ENCODE data around the gene ARHGEF12. TPM values are rescaled to one million over a fixed set of nuclear protein-coding genes. Genes with fewer than 3 reads are reported as not detected.
A peak's percentile ranks its signal among the peaks of the same experiment; 100 is the strongest.

The ARHGEF12 gene
- total and polyA plus RNA-seq, 2 donors: 12.8 to 13.1 TPM

GRCh38 chr11:120336641-120337354, 585 bp downstream of the ARHGEF12 start:
- no peak for DNase-seq (ENCODE audit: low read depth in 6 of 9, low spot score in 9 of 9)
- Histone ChIP-seq H3K4me1 (ENCODE audit: control insufficient read depth in 2 of 2, insufficient read depth in 2 of 2, low read length in 2 of 2) (peaks cover 4 to 8% of the 10 kb centered on the region in 2 donors), H3K27ac (ENCODE audit: low read depth in 1 of 2, low read length in 1 of 2) (peak overlapping the region; percentile 60 to 76), H3K4me3 (ENCODE audit: low read length in 2 of 2) (peak overlapping the region; percentile 46 to 77), H3K36me3 (ENCODE audit: control insufficient read depth in 2 of 2, insufficient read depth in 2 of 2, low read length in 1 of 2) (no peaks in the 10 kb centered on the region), H3K9me3 (ENCODE audit: control insufficient read depth in 2 of 2, insufficient read depth in 1 of 2, low read length in 1 of 2) (no peaks in the 10 kb centered on the region), H3K27me3 (ENCODE audit: control insufficient read depth in 2 of 2, insufficient read depth in 1 of 2, low read length in 1 of 2) (peaks cover 51 to 76% of the 10 kb centered on the region in 2 donors)
- 1% methylated on average over 56 of the region's 56 CpGs for whole genome bisulfite sequencing

GRCh38 chr11:120337355-120338106, 1.3 kb downstream of the ARHGEF12 start:
- Histone ChIP-seq H3K4me1 (ENCODE audit: control insufficient read depth in 2 of 2, insufficient read depth in 2 of 2, low read length in 2 of 2) (peaks cover 4 to 8% of the 10 kb centered on the region in 2 donors), H3K27ac (ENCODE audit: low read depth in 1 of 2, low read length in 1 of 2) (peak overlapping the region in 1 of 2 donors; percentile 24), H3K36me3 (ENCODE audit: control insufficient read depth in 2 of 2, insufficient read depth in 2 of 2, low read length in 1 of 2) (no peaks in the 10 kb centered on the region), H3K9me3 (ENCODE audit: control insufficient read depth in 2 of 2, insufficient read depth in 1 of 2, low read length in 1 of 2) (no peaks in the 10 kb centered on the region), H3K27me3 (ENCODE audit: control insufficient read depth in 2 of 2, insufficient read depth in 1 of 2, low read length in 1 of 2) (peaks cover 53 to 83% of the 10 kb centered on the region in 2 donors), H3K4me3 (ENCODE audit: low read length in 2 of 2) (peak overlapping the region; percentile 46 to 77)
- WGBS: 36% methylated on average over 18 of the region's 18 CpGs
- no peak for DNase-seq (ENCODE audit: low read depth in 6 of 9, low spot score in 9 of 9)

- no peak overlapping the region for H3K27ac ChIP-seq (ENCODE audit: low read depth in 1 of 2, low read length in 1 of 2)
- H3K4me1 ChIP-seq (ENCODE audit: control insufficient read depth in 2 of 2, insufficient read depth in 2 of 2, low read length in 2 of 2): peaks cover 4 to 8% of the 10 kb centered on the region in 2 donors
- H3K27me3 ChIP-seq (ENCODE audit: control insufficient read depth in 2 of 2, insufficient read depth in 1 of 2, low read length in 1 of 2): peaks cover 55 to 86% of the 10 kb centered on the region in 2 donors
- H3K36me3 ChIP-seq (ENCODE audit: control insufficient read depth in 2 of 2, insufficient read depth in 2 of 2, low read length in 1 of 2): no peaks in the 10 kb centered on the region
- WGBS: 88% methylated on average over 7 of the region's 7 CpGs
- H3K4me3 ChIP-seq (ENCODE audit: low read length in 2 of 2): peak overlapping the region; percentile 13 to 46
- no peak for DNase-seq (ENCODE audit: low read depth in 6 of 9, low spot score in 9 of 9)
- H3K9me3 ChIP-seq (ENCODE audit: control insufficient read depth in 2 of 2, insufficient read depth in 1 of 2, low read length in 1 of 2): no peaks in the 10 kb centered on the region
Observed at GRCh38 chr11:120338107-120338933, 2.1 kb downstream of the ARHGEF12 start.

GRCh38 chr11:120339394-120339890, 3.2 kb downstream of the ARHGEF12 start:
- Histone ChIP-seq H3K36me3 (ENCODE audit: control insufficient read depth in 2 of 2, insufficient read depth in 2 of 2, low read length in 1 of 2) (no peaks in the 10 kb centered on the region), H3K27me3 (ENCODE audit: control insufficient read depth in 2 of 2, insufficient read depth in 1 of 2, low read length in 1 of 2) (peaks cover 53 to 80% of the 10 kb centered on the region in 2 donors), H3K4me1 (ENCODE audit: control insufficient read depth in 2 of 2, insufficient read depth in 2 of 2, low read length in 2 of 2) (peaks cover 7 to 8% of the 10 kb centered on the region in 2 donors), H3K27ac (ENCODE audit: low read depth in 1 of 2, low read length in 1 of 2) (no peak overlapping the region), H3K4me3 (ENCODE audit: low read length in 2 of 2) (no peak overlapping the region), H3K9me3 (ENCODE audit: control insufficient read depth in 2 of 2, insufficient read depth in 1 of 2, low read length in 1 of 2) (no peaks in the 10 kb centered on the region)
- DNase-seq (ENCODE audit: low read depth in 6 of 9, low spot score in 9 of 9): peak in 1 of 9 donors; percentile 34
- 42% methylated on average over 6 of the region's 6 CpGs for WGBS

- H3K36me3 ChIP-seq (ENCODE audit: control insufficient read depth in 2 of 2, insufficient read depth in 2 of 2, low read length in 1 of 2): no peaks in the 10 kb centered on the region
- peaks cover 10 to 12% of the 10 kb centered on the region in 2 donors for H3K4me1 ChIP-seq (ENCODE audit: control insufficient read depth in 2 of 2, insufficient read depth in 2 of 2, low read length in 2 of 2)
- no peak overlapping the region for H3K4me3 ChIP-seq (ENCODE audit: low read length in 2 of 2)
- H3K27me3 ChIP-seq (ENCODE audit: control insufficient read depth in 2 of 2, insufficient read depth in 1 of 2, low read length in 1 of 2): peaks cover 50 to 76% of the 10 kb centered on the region in 2 donors
- no peak for DNase-seq (ENCODE audit: low read depth in 6 of 9, low spot score in 9 of 9)
- H3K9me3 ChIP-seq (ENCODE audit: control insufficient read depth in 2 of 2, insufficient read depth in 1 of 2, low read length in 1 of 2): no peaks in the 10 kb centered on the region
- no peak overlapping the region for H3K27ac ChIP-seq (ENCODE audit: low read depth in 1 of 2, low read length in 1 of 2)
- WGBS: 93% methylated on average over 2 of the region's 2 CpGs
Observed at GRCh38 chr11:120340529-120340928, 4.3 kb downstream of the ARHGEF12 start.

- Histone ChIP-seq H3K27me3 (ENCODE audit: control insufficient read depth in 2 of 2, insufficient read depth in 1 of 2, low read length in 1 of 2) (peaks cover 37 to 69% of the 10 kb centered on the region in 2 donors), H3K4me1 (ENCODE audit: control insufficient read depth in 2 of 2, insufficient read depth in 2 of 2, low read length in 2 of 2) (peaks cover 6 to 7% of the 10 kb centered on the region in 2 donors), H3K4me3 (ENCODE audit: low read length in 2 of 2) (no peak overlapping the region), H3K9me3 (ENCODE audit: control insufficient read depth in 2 of 2, insufficient read depth in 1 of 2, low read length in 1 of 2) (no peaks in the 10 kb centered on the region), H3K36me3 (ENCODE audit: control insufficient read depth in 2 of 2, insufficient read depth in 2 of 2, low read length in 1 of 2) (no peaks in the 10 kb centered on the region), H3K27ac (ENCODE audit: low read depth in 1 of 2, low read length in 1 of 2) (no peak overlapping the region)
- DNase-seq (ENCODE audit: low read depth in 6 of 9, low spot score in 9 of 9): no peak
- WGBS: 86% methylated on average over 3 of the region's 3 CpGs
Observed at GRCh38 chr11:120342226-120342625, 6.0 kb downstream of the ARHGEF12 start.

- H3K4me1 ChIP-seq (ENCODE audit: control insufficient read depth in 2 of 2, insufficient read depth in 2 of 2, low read length in 2 of 2): peaks cover 4 to 6% of the 10 kb centered on the region in 2 donors
- 83% methylated on average over 3 of the region's 3 CpGs for WGBS
- H3K27ac ChIP-seq (ENCODE audit: low read depth in 1 of 2, low read length in 1 of 2): no peak overlapping the region
- no peaks in the 10 kb centered on the region for H3K9me3 ChIP-seq (ENCODE audit: control insufficient read depth in 2 of 2, insufficient read depth in 1 of 2, low read length in 1 of 2)
- DNase-seq (ENCODE audit: low read depth in 6 of 9, low spot score in 9 of 9): no peak
- peaks cover 38 to 69% of the 10 kb centered on the region in 2 donors for H3K27me3 ChIP-seq (ENCODE audit: control insufficient read depth in 2 of 2, insufficient read depth in 1 of 2, low read length in 1 of 2)
- no peaks in the 10 kb centered on the region for H3K36me3 ChIP-seq (ENCODE audit: control insufficient read depth in 2 of 2, insufficient read depth in 2 of 2, low read length in 1 of 2)
- H3K4me3 ChIP-seq (ENCODE audit: low read length in 2 of 2): no peak overlapping the region
Observed at GRCh38 chr11:120342678-120343077, 6.5 kb downstream of the ARHGEF12 start.

- 90% methylated on average over 2 of the region's 2 CpGs for WGBS
Observed at GRCh38 chr11:120343429-120343828, 7.2 kb downstream of the ARHGEF12 start.

More at GRCh38 chr11:120343429-120343828, 7.2 kb downstream of the ARHGEF12 start:
- H3K27ac ChIP-seq (ENCODE audit: low read depth in 1 of 2, low read length in 1 of 2): no peak overlapping the region
- H3K36me3 ChIP-seq (ENCODE audit: control insufficient read depth in 2 of 2, insufficient read depth in 2 of 2, low read length in 1 of 2): no peaks in the 10 kb centered on the region
- H3K27me3 ChIP-seq (ENCODE audit: control insufficient read depth in 2 of 2, insufficient read depth in 1 of 2, low read length in 1 of 2): peaks cover 32 to 65% of the 10 kb centered on the region in 2 donors
- DNase-seq (ENCODE audit: low read depth in 6 of 9, low spot score in 9 of 9): no peak
- no peaks in the 10 kb centered on the region for H3K9me3 ChIP-seq (ENCODE audit: control insufficient read depth in 2 of 2, insufficient read depth in 1 of 2, low read length in 1 of 2)
- H3K4me1 ChIP-seq (ENCODE audit: control insufficient read depth in 2 of 2, insufficient read depth in 2 of 2, low read length in 2 of 2): peaks cover 4 to 6% of the 10 kb centered on the region in 2 donors
- no peak overlapping the region for H3K4me3 ChIP-seq (ENCODE audit: low read length in 2 of 2)

Data from thymus (tissue), 11 donors.